DOHH2 (cell line): ENCODE data around the gene EPX.

Source experiments
- H3F3A ChIP-seq: fragments of 200-600 bp; sonication (generic), shearing (Covaris generic); 2 replicates; pipeline ENCODE4 v1.6.0; 2016; ENCODE audit warnings: antibody characterized with exemption, mild to moderate bottlenecking; ENCODE audit not compliant: control insufficient read depth, insufficient read depth
- H3K27ac ChIP-seq: fragments of 200-600 bp; sonication (generic); 2 replicates; pipeline ENCODE4 v1.5.1; 2014; ENCODE audit warnings: low read depth, mild to moderate bottlenecking, low read length, moderate library complexity
- H3K27me3 ChIP-seq: fragments of 200-600 bp; sonication (generic); 2 replicates; pipeline ENCODE4 v1.6.1; 2014; ENCODE audit warnings: mild to moderate bottlenecking, low read length, mixed read lengths; ENCODE audit not compliant: control insufficient read depth
- H3K36me3 ChIP-seq: fragments of 200-600 bp; sonication (generic); 2 replicates; pipeline ENCODE4 v1.6.1; 2014; ENCODE audit warnings: mild to moderate bottlenecking, low read length, moderate library complexity, mixed read lengths; ENCODE audit not compliant: control insufficient read depth
- H3K4me1 ChIP-seq: fragments of 200-600 bp; sonication (generic); 2 replicates; pipeline ENCODE4 v1.6.1; 2014; ENCODE audit warnings: mild to moderate bottlenecking, low read length, mixed read lengths; ENCODE audit not compliant: control insufficient read depth
- H3K4me2 ChIP-seq: fragments of 200-600 bp; sonication (generic); 2 replicates; pipeline ENCODE4 v1.6.0; 2014; ENCODE audit warnings: mild to moderate bottlenecking, low read length, moderate library complexity
- H3K4me3 ChIP-seq: fragments of 200-600 bp; sonication (generic); 2 replicates; pipeline ENCODE4 v1.5.1; 2014; ENCODE audit warnings: mild to moderate bottlenecking, low read length, mixed read lengths
- H3K79me2 ChIP-seq: fragments of 200-600 bp; sonication (generic); 2 replicates; pipeline ENCODE4 v1.6.1; 2014; ENCODE audit warnings: mild to moderate bottlenecking, low read length, mixed read lengths; ENCODE audit not compliant: control insufficient read depth
- H3K9me2 ChIP-seq: fragments of 200-600 bp; sonication (generic); replicated peaks from 2 replicates; pipeline ENCODE4 v1.6.1; 2014; ENCODE audit warnings: mild to moderate bottlenecking, low read length, mixed read lengths; ENCODE audit not compliant: control insufficient read depth
- H3K9me3 ChIP-seq: fragments of 200-600 bp; sonication (generic); 2 replicates; pipeline ENCODE4 v1.6.1; 2014; ENCODE audit warnings: antibody characterized with exemption, low read length, mixed read lengths; ENCODE audit not compliant: control insufficient read depth, insufficient read depth
- H4K20me1 ChIP-seq: fragments of 200-600 bp; sonication (generic); 2 replicates; pipeline ENCODE4 v1.6.0; 2014; ENCODE audit warnings: low read depth, mild to moderate bottlenecking, antibody characterized with exemption, low read length, moderate library complexity; ENCODE audit not compliant: control insufficient read depth, insufficient read depth
- CTCF ChIP-seq: fragments of 200-600 bp; sonication (generic); IDR thresholded peaks from one replicate; pipeline ENCODE4 v1.5.1; 2014; ENCODE audit warnings: antibody characterized with exemption, mild to moderate bottlenecking, low read depth, low read length; ENCODE audit not compliant: poor library complexity, severe bottlenecking
- EZH2phosphoT487 ChIP-seq: fragments of 200-600 bp; sonication (generic); IDR thresholded peaks from 2 replicates; pipeline ENCODE4 v1.6.1; 2017; ENCODE audit warnings: borderline replicate concordance, mild to moderate bottlenecking, antibody characterized with exemption, low read length, moderate library complexity, mixed read lengths

Gene EPX

GRCh38 chr17:58165981-58166380, 26.5 kb upstream of the EPX start:
- peaks cover 31% of the 10 kb centered on the region for H3K27me3 ChIP-seq
- H3K27ac ChIP-seq: no peak overlapping the region
- no peak overlapping the region for H3K4me3 ChIP-seq
- no peak for TF ChIP-seq EZH2phosphoT487
- no peaks in the 10 kb centered on the region for H3K9me3 ChIP-seq
- no peaks in the 10 kb centered on the region for H3F3A ChIP-seq
- H3K4me1 ChIP-seq: no peaks in the 10 kb centered on the region
- H4K20me1 ChIP-seq: no peaks in the 10 kb centered on the region; the same call in 1 of the 2 replicates
- no peaks in the 10 kb centered on the region for H3K36me3 ChIP-seq
- H3K79me2 ChIP-seq: no peaks in the 10 kb centered on the region
- H3K4me2 ChIP-seq: no peak overlapping the region
- no peaks in the 10 kb centered on the region for H3K9me2 ChIP-seq

GRCh38 chr17:58166682-58167081, 25.8 kb upstream of the EPX start, which contains the start of gene OR4D2:
Gene OR4D2, plus strand, starts transcription at chr17:58166982. Its CDS starts 2,674 bp downstream, at chr17:58169656.
- no peak within 1 kb of the TSS for H3K27ac ChIP-seq
- no peaks in the 10 kb centered on the region for H3K9me3 ChIP-seq
- no peaks in the 10 kb centered on the region for H3F3A ChIP-seq
- no peak for TF ChIP-seq EZH2phosphoT487
- TF ChIP-seq CTCF: no peak
- peaks cover 33% of the 10 kb centered on the region for H3K27me3 ChIP-seq
- H3K9me2 ChIP-seq: no peaks in the 10 kb centered on the region
- no peak within 1 kb of the TSS for H3K4me2 ChIP-seq
- H3K79me2 ChIP-seq: no peaks in the 10 kb centered on the region
- no peaks in the 10 kb centered on the region for H3K4me1 ChIP-seq
- H3K4me3 ChIP-seq: no peak within 1 kb of the TSS
- H3K36me3 ChIP-seq: no peaks in the 10 kb centered on the region
- H4K20me1 ChIP-seq: no peaks in the 10 kb centered on the region; the same call in 1 of the 2 replicates

GRCh38 chr17:58170622-58171021, 21.9 kb upstream of the EPX start:
- Histone ChIP-seq H3K36me3 (no peaks in the 10 kb centered on the region), H3K4me2 (no peak overlapping the region), H3K9me2 (no peaks in the 10 kb centered on the region), H3K27me3 (peaks cover 20% of the 10 kb centered on the region), H4K20me1 (no peaks in the 10 kb centered on the region; the same call in 1 of the 2 replicates), H3K4me1 (no peaks in the 10 kb centered on the region), H3F3A (no peaks in the 10 kb centered on the region), H3K9me3 (no peaks in the 10 kb centered on the region), H3K27ac (no peak overlapping the region), H3K4me3 (no peak overlapping the region), H3K79me2 (no peaks in the 10 kb centered on the region)
- TF ChIP-seq EZH2phosphoT487 (no peak), CTCF (no peak)

GRCh38 chr17:58172369-58173071, 20.0 kb upstream of the EPX start:
- Histone ChIP-seq H3K4me1 (no peaks in the 10 kb centered on the region), H3K36me3 (no peaks in the 10 kb centered on the region), H3K9me3 (no peaks in the 10 kb centered on the region), H4K20me1 (no peaks in the 10 kb centered on the region), H3F3A (no peaks in the 10 kb centered on the region), H3K4me2 (no peak overlapping the region), H3K9me2 (no peaks in the 10 kb centered on the region), H3K79me2 (no peaks in the 10 kb centered on the region), H3K27ac (no peak overlapping the region), H3K27me3 (peaks cover 10% of the 10 kb centered on the region), H3K4me3 (no peak overlapping the region)
- TF ChIP-seq CTCF: peak; percentile 73
- TF ChIP-seq EZH2phosphoT487: no peak
